ENCODE results near the gene TFDP2. TPM values are rescaled to one million over a fixed set of nuclear protein-coding genes. Genes with fewer than 3 reads are reported as not detected.
"Not testable (repeated sequence)": the region's sequence is repeated elsewhere in the genome, so short reads cannot be mapped to it uniquely, and the experiment has no call there.

The TFDP2 gene
- total RNA-seq, 1 experiment from 2014 or later, result 91.7 TPM

- no peak for DNase-seq (ENCODE audit: low read depth)
Measured at GRCh38 chr3:141926929-141927328, 222.4 kb downstream of the TFDP2 start.

- not testable (repeated sequence) for DNase-seq (ENCODE audit: low read depth)
Measured at GRCh38 chr3:141925677-141926076, 223.7 kb downstream of the TFDP2 start.

- DNase-seq (ENCODE audit: low read depth), result no peak
Measured at GRCh38 chr3:141921316-141921715, 228.0 kb downstream of the TFDP2 start.

GRCh38 chr3:141920701-141921100, 228.6 kb downstream of the TFDP2 start:
- DNase-seq (ENCODE audit: low read depth), result no peak

GRCh38 chr3:141915766-141916165, 233.6 kb downstream of the TFDP2 start:
- DNase-seq (ENCODE audit: low read depth), result no peak

GRCh38 chr3:141915016-141915415, 234.3 kb downstream of the TFDP2 start:
- DNase-seq (ENCODE audit: low read depth), result no peak

GRCh38 chr3:141914311-141914710, 235.0 kb downstream of the TFDP2 start:
- DNase-seq (ENCODE audit: low read depth), result no peak

- peak; percentile 56 for DNase-seq (ENCODE audit: low read depth)
Measured at GRCh38 chr3:141913150-141913811, 236.1 kb downstream of the TFDP2 start.

GRCh38 chr3:141909986-141910385, 239.4 kb downstream of the TFDP2 start:
- not testable (repeated sequence) for DNase-seq (ENCODE audit: low read depth)

- DNase-seq (ENCODE audit: low read depth), result no peak
Measured at GRCh38 chr3:141909408-141909807, 239.9 kb downstream of the TFDP2 start.

GRCh38 chr3:141905129-141905528, 244.2 kb downstream of the TFDP2 start:
- no peak for DNase-seq (ENCODE audit: low read depth)

GRCh38 chr3:141904203-141904602, 245.1 kb downstream of the TFDP2 start:
- DNase-seq (ENCODE audit: low read depth), result no peak

- no peak for DNase-seq (ENCODE audit: low read depth)
Measured at GRCh38 chr3:141901914-141902313, 247.4 kb downstream of the TFDP2 start.

GRCh38 chr3:141900343-141900742, 249.0 kb downstream of the TFDP2 start:
- DNase-seq (ENCODE audit: low read depth), result no peak

GRCh38 chr3:141898908-141899307, 250.4 kb downstream of the TFDP2 start:
- DNase-seq (ENCODE audit: low read depth), result no peak

GRCh38 chr3:141895731-141896130, 253.6 kb downstream of the TFDP2 start:
- no peak for DNase-seq (ENCODE audit: low read depth)

GRCh38 chr3:141894524-141895176, 254.7 kb downstream of the TFDP2 start:
- peak; percentile 13 for DNase-seq (ENCODE audit: low read depth)

Other genes with a start within 250 kb of the TFDP2 start
- 16.5 and 17.4 TPM in 2 replicates for gene GK5, start 76.0 kb upstream of the TFDP2 start, total RNA-seq (2014; rRNA removed; shearing (Covaris generic))